Midbrain (tissue), 1 donor: ENCODE results near the gene GPR68.
"Not testable (repeated sequence)": the region's sequence is repeated elsewhere in the genome, so short reads cannot be mapped to it uniquely, and the experiment has no call there.

Experiments used
- DNase-seq: peaks from one replicate; lab custom pipeline; 2025; lab: John Stamatoyannopoulos, UW

GPR68 gene

GRCh38 chr14:91252871-91253794, 8.6 kb upstream of the GPR68 start:
- peak; percentile 17 for DNase-seq

GRCh38 chr14:91250912-91251311, 6.4 kb upstream of the GPR68 start:
- no peak for DNase-seq

GRCh38 chr14:91249841-91250616, 5.5 kb upstream of the GPR68 start:
- peak; percentile 8 for DNase-seq

DNA sequence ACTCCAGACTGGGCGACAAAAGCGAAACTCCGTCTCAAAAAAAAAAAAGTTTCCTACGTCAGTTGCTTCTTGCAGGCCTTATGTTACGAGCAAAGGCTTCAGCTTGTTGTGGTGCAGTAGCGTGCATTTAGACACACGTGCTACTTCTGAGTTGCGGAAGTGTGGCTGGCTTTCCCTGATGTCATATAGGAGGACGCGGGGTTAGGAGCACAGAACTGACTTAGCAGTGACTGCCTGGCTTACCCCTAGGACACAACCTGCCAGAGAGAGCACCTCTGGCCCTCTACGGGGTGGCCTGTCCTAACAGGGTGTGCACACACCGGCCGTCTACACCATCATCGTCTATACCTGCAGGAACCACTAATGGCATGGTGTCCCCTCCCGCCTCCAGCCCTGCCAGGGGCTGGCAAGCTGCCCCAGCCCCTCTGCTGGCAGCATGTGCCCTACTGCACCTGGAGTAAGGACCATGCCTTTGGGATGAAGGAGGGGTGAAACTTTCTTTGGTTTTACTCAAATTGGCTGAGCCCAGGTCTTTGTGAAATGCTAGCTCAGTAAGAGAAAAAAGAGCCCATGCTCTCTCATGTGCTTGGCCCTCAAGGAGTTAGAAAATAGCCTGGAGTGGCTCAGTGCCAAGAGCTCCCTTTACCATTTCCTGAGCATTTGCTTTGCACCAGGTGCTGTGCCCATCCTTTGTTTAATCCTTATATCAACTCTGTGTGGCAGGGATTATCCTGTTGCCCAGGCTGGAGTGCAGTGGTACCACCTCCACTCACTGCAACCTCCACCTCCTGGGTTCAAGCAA, 1.7 kb upstream of the GPR68 start:
- DNase-seq = no peak

- not testable (repeated sequence) for DNase-seq
Observed at GRCh38 chr14:91245616-91246015, 1.1 kb upstream of the GPR68 start.

DNA sequence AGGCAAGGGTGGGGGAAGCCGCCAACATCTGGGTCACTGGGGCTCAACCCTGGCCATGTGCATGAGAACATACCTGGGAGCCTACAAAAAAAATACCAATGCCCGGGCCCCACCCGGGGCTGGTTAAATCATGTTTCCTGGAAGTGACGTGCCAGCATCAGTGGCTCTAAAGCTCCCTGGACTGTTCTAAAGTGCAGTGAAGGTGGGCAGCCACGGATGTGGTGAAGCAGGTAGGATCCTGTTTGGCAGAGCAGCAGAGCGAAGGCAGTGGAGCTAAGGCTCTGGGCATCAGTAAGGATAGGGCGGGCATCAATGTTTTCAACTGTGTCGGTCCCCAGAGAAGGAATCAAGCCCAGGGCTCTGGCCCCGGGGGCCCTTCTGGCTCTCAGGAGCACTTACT, 525 bp upstream of the GPR68 start:
- no peak for DNase-seq

GRCh38 chr14:91243074-91243471, 1.4 kb downstream of the GPR68 start:
- DNase-seq = no peak

- DNase-seq = no peak
Observed at GRCh38 chr14:91242635-91243034, 1.9 kb downstream of the GPR68 start.

DNA sequence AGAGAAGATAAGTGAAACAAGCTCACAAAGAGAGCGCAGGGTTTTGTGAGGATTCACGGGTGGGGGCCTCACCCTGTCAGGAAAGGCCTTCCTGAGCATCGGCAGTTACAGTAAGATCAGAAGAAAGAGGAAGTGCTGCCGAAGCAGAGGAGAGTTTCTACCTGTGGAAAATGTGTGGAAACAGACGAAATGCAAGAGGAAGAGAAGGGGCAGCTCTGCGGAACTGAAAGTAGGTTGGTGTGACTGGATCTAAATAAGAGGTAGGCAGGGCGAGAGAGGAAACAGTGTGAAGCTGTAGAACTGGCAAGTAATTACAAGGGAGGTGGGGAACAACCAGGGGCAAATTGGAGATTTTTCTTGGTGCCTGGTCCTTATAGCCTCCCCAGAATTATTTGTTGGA, 2.6 kb downstream of the GPR68 start:
- DNase-seq = peak; percentile 4

DNA sequence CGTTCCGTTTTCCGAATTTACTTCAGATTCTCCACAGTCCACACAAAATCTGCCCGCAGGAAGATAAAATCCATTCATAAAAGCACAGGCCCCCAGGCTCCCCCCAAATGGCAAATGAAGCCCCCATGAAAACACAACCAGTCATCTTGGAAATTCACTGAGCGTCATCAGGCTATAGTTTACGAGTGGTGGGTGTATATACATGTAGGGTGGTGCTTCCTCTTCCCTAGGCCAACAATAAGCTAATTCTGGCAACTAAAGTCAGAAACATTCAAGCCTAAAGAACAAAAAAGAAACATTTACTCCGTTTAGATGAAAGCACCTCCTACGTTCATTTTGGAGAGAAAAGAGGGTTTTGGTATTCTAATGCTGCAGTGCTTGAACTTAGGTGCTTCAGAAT, 5.8 kb downstream of the GPR68 start:
- no peak for DNase-seq

- no peak for DNase-seq
Observed at GRCh38 chr14:91238085-91238484, 6.4 kb downstream of the GPR68 start.

DNA sequence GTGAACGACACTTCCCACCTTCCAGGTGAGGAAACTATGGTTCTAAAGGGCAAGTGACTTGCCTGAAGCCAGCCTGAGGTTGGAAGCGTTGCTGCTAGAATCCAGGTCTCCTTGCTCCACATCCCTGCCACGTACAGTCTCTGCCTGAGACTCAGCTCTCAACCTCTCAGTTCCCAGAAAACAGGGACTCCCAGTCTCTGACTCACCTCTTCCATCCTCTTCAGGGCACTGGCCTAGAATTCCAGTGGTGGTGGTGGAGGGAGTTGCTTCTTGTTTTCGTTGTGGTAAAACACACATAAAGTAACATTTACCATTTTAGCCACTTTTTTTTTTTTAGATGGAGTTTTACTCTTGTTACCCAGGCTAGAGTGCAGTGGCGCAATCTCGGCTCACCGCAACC, 7.3 kb downstream of the GPR68 start:
- DNase-seq = no peak

DNA sequence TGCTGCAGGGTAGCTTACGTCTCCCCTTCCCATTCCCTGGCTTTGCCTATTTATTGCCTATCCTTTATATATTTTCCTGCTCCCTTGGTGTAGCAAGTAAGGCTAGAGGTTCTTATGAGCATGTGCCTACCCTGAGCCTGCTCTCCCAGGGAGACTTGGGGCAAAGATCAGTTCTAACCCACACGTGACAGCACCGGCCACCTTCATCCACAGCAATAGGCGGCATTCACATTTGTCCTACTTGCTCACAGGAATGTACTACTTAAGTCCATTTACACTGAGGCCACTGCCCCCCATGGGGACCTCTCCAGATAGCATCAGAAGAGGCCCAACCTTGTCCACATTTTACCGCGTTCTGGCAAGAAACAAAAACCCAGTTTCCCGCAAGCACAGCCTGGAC, 8.7 kb downstream of the GPR68 start:
- DNase-seq = no peak

GRCh38 chr14:91234791-91235114, 9.8 kb downstream of the GPR68 start:
- no peak for DNase-seq

- no peak for DNase-seq
Observed at GRCh38 chr14:91233936-91234790, 10.3 kb downstream of the GPR68 start.

- DNase-seq = no peak
Observed at GRCh38 chr14:91232603-91233002, 11.9 kb downstream of the GPR68 start.

DNA sequence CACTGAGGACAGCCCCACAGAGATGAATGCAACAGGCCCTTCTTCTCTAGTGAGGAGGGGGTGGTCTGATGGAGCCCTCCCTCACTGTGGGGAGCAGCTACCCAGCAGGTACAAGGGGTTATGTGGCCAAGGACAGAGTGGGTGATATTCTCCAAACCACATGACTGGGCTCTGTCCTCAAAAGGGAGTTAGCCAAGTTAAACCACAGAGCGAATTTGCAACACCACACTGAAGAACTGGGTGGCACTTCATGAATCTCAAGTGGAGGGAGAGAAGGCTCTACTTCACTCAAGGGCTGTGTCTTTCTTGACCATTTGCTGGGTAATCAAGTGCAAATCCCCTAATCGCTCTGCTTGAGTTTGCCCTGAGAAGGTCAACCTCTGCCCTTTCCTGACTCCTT, 12.5 kb downstream of the GPR68 start:
- DNase-seq = no peak

GRCh38 chr14:91231446-91231845, 13.1 kb downstream of the GPR68 start:
- no peak for DNase-seq

- DNase-seq = no peak
Observed at GRCh38 chr14:91230397-91231035, 14.0 kb downstream of the GPR68 start.

DNA sequence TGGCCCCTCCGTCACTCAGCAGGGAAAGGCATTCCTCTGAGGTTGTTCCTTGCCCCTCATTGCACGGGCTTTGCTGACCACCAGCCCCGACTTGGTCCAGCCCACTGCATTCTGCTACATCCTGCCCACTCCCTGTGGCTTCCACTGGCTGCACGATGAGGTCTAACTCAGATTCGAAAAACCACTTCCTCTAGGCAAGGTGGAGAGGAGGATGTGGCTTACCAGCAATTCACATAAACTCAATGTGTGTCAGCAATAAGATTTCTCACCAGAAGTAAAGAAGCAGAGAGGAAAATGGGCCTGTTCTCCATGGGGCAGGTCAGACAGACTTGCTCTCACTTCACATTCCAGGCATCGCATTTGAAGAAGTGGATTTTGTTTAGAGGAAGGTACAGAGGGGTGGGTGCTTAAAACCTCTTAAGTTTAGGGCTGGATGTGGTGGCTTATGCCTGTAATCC, 14.7 kb downstream of the GPR68 start:
- no peak for DNase-seq

- DNase-seq = no peak
Observed at GRCh38 chr14:91229005-91229382, 15.5 kb downstream of the GPR68 start.
